OCI-LY7 (cell line): ENCODE measurements around the gene ACSL4.

ENCODE experiments used
- CTCF ChIP-seq: fragments of 200-600 bp; sonication (generic); conservative IDR thresholded peaks from 2 replicates; pipeline ENCODE4 v1.5.1; 2014; ENCODE audit warnings: mild to moderate bottlenecking, antibody characterized with exemption, low read length, moderate library complexity, mixed read lengths
- EZH2phosphoT487 ChIP-seq: fragments of 200-600 bp; sonication (generic); IDR thresholded peaks from 2 replicates; pipeline ENCODE4 v1.6.1; 2018; ENCODE audit warnings: low read depth, borderline replicate concordance, mild to moderate bottlenecking, mixed run types, antibody characterized with exemption, low read length, moderate library complexity, mixed read lengths

- no peak for TF ChIP-seq CTCF
- TF ChIP-seq EZH2phosphoT487 = no peak
These were observed 22.9 kb downstream of the ACSL4 start for GRCh38 chrX:109710181-109710580.
